Stimulated activated CD4-positive, alpha-beta T cell treated with anti-CD3 and anti-CD28 coated beads, Interleukin-2, amount 100 ng/mL, for 24 hours (primary cell): ENCODE measurements around the gene ITGA5.

ENCODE experiments used
- DNase-seq, 2 donors: peaks; one replicate each; pipeline ENCODE4 v3.0.0-alpha.2; 2020

The ITGA5 gene

GRCh38 chr12:54388237-54389133, 30.6 kb downstream of the ITGA5 start:
- DNase-seq, result no peak

- no peak for DNase-seq
Observed at GRCh38 chr12:54387114-54387467, 32.0 kb downstream of the ITGA5 start.

GRCh38 chr12:54386403-54387113, 32.5 kb downstream of the ITGA5 start:
- no peak for DNase-seq

GRCh38 chr12:54385251-54385914, 33.7 kb downstream of the ITGA5 start:
- DNase-seq, result no peak

- DNase-seq, result no peak
Observed at GRCh38 chr12:54384591-54385041, 34.5 kb downstream of the ITGA5 start, which contains the start of gene ZNF385A. Gene ZNF385A, minus strand, starts transcription at chr12:54384733. Its CDS starts 219 bp downstream, at chr12:54384514.

GRCh38 chr12:54383041-54383609, 35.9 kb downstream of the ITGA5 start:
- no peak for DNase-seq

- no peak for DNase-seq
Observed at GRCh38 chr12:54381136-54381535, 37.9 kb downstream of the ITGA5 start.

GRCh38 chr12:54379398-54380201, 39.5 kb downstream of the ITGA5 start:
- DNase-seq, result peak; percentile 94 to 95

- no peak for DNase-seq
Observed at GRCh38 chr12:54378796-54379397, 40.2 kb downstream of the ITGA5 start.

- no peak for DNase-seq
Observed at GRCh38 chr12:54377797-54378515, 41.1 kb downstream of the ITGA5 start.

- no peak for DNase-seq
Observed at GRCh38 chr12:54377007-54377406, 42.1 kb downstream of the ITGA5 start.

GRCh38 chr12:54376596-54376995, 42.5 kb downstream of the ITGA5 start:
- no peak for DNase-seq

- DNase-seq, result no peak
Observed at GRCh38 chr12:54375259-54375579, 43.8 kb downstream of the ITGA5 start.

- no peak for DNase-seq
Observed at GRCh38 chr12:54374562-54375258, 44.4 kb downstream of the ITGA5 start.

GRCh38 chr12:54373649-54374561, 45.2 kb downstream of the ITGA5 start:
- no peak for DNase-seq

- DNase-seq, result no peak
Observed at GRCh38 chr12:54372113-54372806, 46.8 kb downstream of the ITGA5 start.

GRCh38 chr12:54371328-54372112, 47.5 kb downstream of the ITGA5 start:
- no peak for DNase-seq

- peak in 1 of 2 donors; percentile 43 for DNase-seq
Observed at GRCh38 chr12:54370171-54370730, 48.8 kb downstream of the ITGA5 start.
